Astrocyte (in vitro differentiated cells and primary cell): ENCODE data around the gene PCDHA4.

Experiments
- CTCF ChIP-seq: IDR thresholded peaks from 2 replicates; pipeline ENCODE4 v1.5.1; 2011; ENCODE audit warnings: low read depth, mild to moderate bottlenecking, inconsistent platforms, low read length, moderate library complexity; ENCODE audit not compliant: insufficient read depth
- EZH2 ChIP-seq: IDR thresholded peaks from 2 replicates; pipeline ENCODE4 v1.6.1; 2012; ENCODE audit warnings: mild to moderate bottlenecking, low read length, inconsistent platforms; ENCODE audit not compliant: insufficient read depth

GRCh38 chr5:140835622-140836510 is 29.0 kb downstream of the PCDHA4 start:
- TF ChIP-seq CTCF (no peak), EZH2 (no peak)
